Left ventricle myocardium inferior (tissue), 1 donor: ENCODE measurements around the gene FERD3L. TPM values are rescaled to one million over a fixed set of nuclear protein-coding genes. Genes with fewer than 3 reads are reported as not detected.

Experiments used
- DNase-seq: peaks from one replicate; pipeline ENCODE4 v3.0.0-alpha.2; 2020
- H3K27ac ChIP-seq: fragments of 200-600 bp; replicated peaks from 2 replicates; pipeline ENCODE4 v1.8.0; 2021
- H3K27me3 ChIP-seq: fragments of 200-600 bp; 2 replicates; pipeline ENCODE4 v1.8.0; 2021; ENCODE audit warnings: low read depth
- H3K36me3 ChIP-seq: fragments of 200-600 bp; 2 replicates; pipeline ENCODE4 v1.8.0; 2021
- H3K4me1 ChIP-seq: fragments of 200-600 bp; 2 replicates; pipeline ENCODE4 v1.8.0; 2021
- H3K4me3 ChIP-seq: fragments of 200-600 bp; 2 replicates; pipeline ENCODE4 v1.8.0; 2021; ENCODE audit warnings: mild to moderate bottlenecking, moderate library complexity
- H3K9me3 ChIP-seq: fragments of 200-600 bp; replicated peaks from 2 replicates; pipeline ENCODE4 v1.8.0; 2021
- CTCF ChIP-seq: fragments of 200-600 bp; IDR thresholded peaks from 2 replicates; pipeline ENCODE4 v1.8.0; 2021; ENCODE audit warnings: antibody characterized with exemption, mild to moderate bottlenecking, borderline replicate concordance
- intact Hi-C: fragments of 100-400 bp; cut with micrococcal nuclease; formaldehyde crosslinking; loops from one replicate; pipeline ENCODE4 v1.11.0; 2022
- total RNA-seq: library from RNA; stranded (reverse); fragmentation: NEBNext Ultra II Directional; extraction: Animal tissue kit (Norgen Biotek cat#: 25700); gene quantifications from one replicate; pipeline ENCODE4 v1.2.1, GENCODE V29; 2021
- donor health status: DM: no; HTN: yes; CAD: no; lungs with severe emphysema.

FERD3L gene
- total RNA-seq, 1 donor from 2014 or later, result not detected

- DNase-seq, result no peak
- no peak overlapping the region for H3K4me3 ChIP-seq
- H3K36me3 ChIP-seq, result no peaks in the 10 kb centered on the region
- intact Hi-C loops, result no loop called here
- H3K4me1 ChIP-seq, result no peaks in the 10 kb centered on the region
- TF ChIP-seq CTCF, result no peak
- no peaks in the 10 kb centered on the region for H3K27me3 ChIP-seq
- H3K9me3 ChIP-seq, result peaks cover 8% of the 10 kb centered on the region
- H3K27ac ChIP-seq, result no peak overlapping the region
Observed at GRCh38 chr7:19161671-19162070, 16.4 kb upstream of the FERD3L start.

DNA sequence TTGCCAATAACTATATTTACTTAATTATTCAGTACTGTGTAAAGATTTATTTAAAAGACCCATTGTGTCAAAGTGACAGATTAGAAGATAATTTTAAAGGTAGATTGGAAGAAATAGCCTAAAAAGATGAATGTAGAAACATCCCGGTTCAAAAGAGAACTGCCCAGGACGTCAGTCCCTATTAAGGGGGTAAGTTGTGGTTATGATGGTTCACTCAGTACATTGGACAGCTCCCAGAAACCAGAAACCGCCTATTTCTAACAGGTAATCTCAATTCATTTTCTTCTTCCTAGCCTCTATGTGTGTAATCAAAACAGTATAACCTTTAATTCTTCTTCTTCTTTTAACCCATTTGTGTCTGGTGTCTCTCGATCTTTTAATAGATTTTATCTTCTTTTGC, 1.5 kb upstream of the FERD3L start:
- no peak for TF ChIP-seq CTCF

GRCh38 chr7:19145434-19146115, 354 bp upstream of the FERD3L start:
- H3K27ac ChIP-seq, result no peak overlapping the region
- intact Hi-C loops, result no loop called here
- DNase-seq, result no peak
- no peaks in the 10 kb centered on the region for H3K36me3 ChIP-seq
- no peak for TF ChIP-seq CTCF
- peak overlapping the region; percentile 49 for H3K4me3 ChIP-seq
- no peaks in the 10 kb centered on the region for H3K9me3 ChIP-seq
- H3K4me1 ChIP-seq, result peaks cover 15% of the 10 kb centered on the region
- H3K27me3 ChIP-seq, result peaks cover 84% of the 10 kb centered on the region

More for the DNA sequence above, 1.5 kb upstream of the FERD3L start:
- intact Hi-C loops, result no loop called here
- DNase-seq, result no peak
- Histone ChIP-seq H3K4me1 (peaks cover 15% of the 10 kb centered on the region), H3K36me3 (no peaks in the 10 kb centered on the region), H3K27ac (no peak overlapping the region), H3K9me3 (no peaks in the 10 kb centered on the region), H3K4me3 (no peak overlapping the region), H3K27me3 (peaks cover 76% of the 10 kb centered on the region)

DNA sequence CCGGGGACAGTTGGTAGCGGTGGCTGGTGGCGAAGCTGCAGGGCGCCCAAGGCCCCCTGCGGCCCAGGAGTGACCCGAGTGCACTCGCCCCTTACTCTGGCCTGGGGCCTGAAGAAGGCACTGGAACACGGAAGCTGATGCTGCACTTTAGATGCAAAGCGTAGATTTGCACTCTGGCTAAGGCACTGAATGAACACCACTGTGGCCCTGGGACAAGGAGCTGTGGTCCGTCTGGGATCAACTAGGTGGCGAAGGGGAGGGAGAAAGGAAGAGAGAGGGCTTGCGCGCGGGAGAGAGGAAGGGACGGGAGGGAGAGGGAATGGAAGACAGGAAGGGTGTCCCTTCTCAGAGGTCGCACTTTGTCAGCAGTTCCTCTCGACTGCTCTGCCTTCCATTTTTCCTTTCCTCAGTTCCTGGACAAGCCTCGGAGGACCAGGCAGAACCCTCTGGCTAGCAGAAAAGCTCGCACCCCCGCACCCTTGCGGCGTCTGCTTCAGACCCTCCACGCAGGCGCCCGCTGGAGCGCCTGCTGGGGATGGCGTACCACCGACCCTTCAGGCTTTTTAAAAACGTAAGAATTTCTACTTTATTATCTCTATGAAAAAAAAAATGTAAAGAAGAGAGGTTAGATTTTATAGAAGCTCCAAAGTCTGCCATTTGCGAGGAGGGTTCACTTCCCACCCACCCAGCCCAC, 1.2 kb downstream of the FERD3L start:
- H3K9me3 ChIP-seq, result no peaks in the 10 kb centered on the region
- H3K4me1 ChIP-seq, result peaks cover 15% of the 10 kb centered on the region
- intact Hi-C loops, result no loop called here
- no peaks in the 10 kb centered on the region for H3K36me3 ChIP-seq
- no peak overlapping the region for H3K27ac ChIP-seq
- H3K4me3 ChIP-seq, result peak overlapping the region; percentile 49
- DNase-seq, result no peak
- H3K27me3 ChIP-seq, result peaks cover 81% of the 10 kb centered on the region
- no peak for TF ChIP-seq CTCF

GRCh38 chr7:19139706-19140327, 5.4 kb downstream of the FERD3L start:
- Histone ChIP-seq H3K27me3 (peaks cover 40% of the 10 kb centered on the region), H3K9me3 (no peaks in the 10 kb centered on the region), H3K27ac (no peak overlapping the region), H3K4me1 (peaks cover 11% of the 10 kb centered on the region), H3K4me3 (no peak overlapping the region), H3K36me3 (no peaks in the 10 kb centered on the region)
- no peak for TF ChIP-seq CTCF
- intact Hi-C loops, result no loop called here
- no peak for DNase-seq
